Measurements from ENCODE around the gene MRM1. TPM values are rescaled to one million over a fixed set of nuclear protein-coding genes. Genes with fewer than 3 reads are reported as not detected.

The MRM1 gene
- polyA plus RNA-seq, 2 donors: 4.6 to 6.1 TPM

DNA sequence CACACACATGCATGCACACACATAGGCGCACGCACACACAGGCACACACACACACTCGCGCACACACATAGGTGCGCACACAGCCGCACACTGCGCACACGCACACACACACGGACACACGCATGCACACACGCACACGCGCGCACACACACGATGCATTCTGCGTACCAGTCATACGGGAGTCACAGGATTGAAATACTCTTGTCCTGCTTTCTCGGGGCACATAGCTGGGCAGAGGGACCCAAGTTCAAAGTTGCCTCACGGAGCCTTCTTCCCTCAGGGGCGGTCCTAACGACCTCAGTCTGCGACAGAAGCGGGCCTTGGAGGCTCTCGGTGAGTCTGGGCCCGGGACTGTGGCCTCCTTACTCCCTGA is 56.0 kb downstream of the MRM1 start:
- Histone ChIP-seq H3K27me3 (ENCODE audit: control insufficient read depth in 1 of 2, insufficient read depth in 2 of 2, low read length in 2 of 2) (peaks cover 4 to 9% of the 10 kb centered on the region in 2 donors), H3K4me3 (ENCODE audit: low read depth in 1 of 2, low read length in 2 of 2) (peak overlapping the region in 1 of 2 donors; percentile 4), H3K36me3 (ENCODE audit: control insufficient read depth in 2 of 2, insufficient read depth in 2 of 2, low read length in 1 of 2) (no peaks in the 10 kb centered on the region)

GRCh38 chr17:36657763-36658490 is 56.5 kb downstream of the MRM1 start:
- Histone ChIP-seq H3K9me3 (ENCODE audit: control insufficient read depth in 2 of 2, insufficient read depth in 1 of 2, low read depth in 1 of 2, low read length in 1 of 2) (no peaks in the 10 kb centered on the region), H3K4me1 (ENCODE audit: control insufficient read depth in 2 of 2, insufficient read depth in 2 of 2, low read length in 1 of 2) (peaks cover 0 to 3% of the 10 kb centered on the region in 2 donors), H3K36me3 (ENCODE audit: control insufficient read depth in 2 of 2, insufficient read depth in 2 of 2, low read length in 1 of 2) (no peaks in the 10 kb centered on the region), H3K27ac (ENCODE audit: low read depth in 2 of 2, low read length in 1 of 2) (no peak overlapping the region), H3K27me3 (ENCODE audit: control insufficient read depth in 1 of 2, insufficient read depth in 2 of 2, low read length in 2 of 2) (peaks cover 4 to 9% of the 10 kb centered on the region in 2 donors), H3K4me3 (ENCODE audit: low read depth in 1 of 2, low read length in 2 of 2) (peak overlapping the region in 1 of 2 donors; percentile 4)
- 10 to 11% methylated on average over 39 to 57 of the region's 57 CpGs for WGBS, 2 donors

More for the DNA sequence above, 56.0 kb downstream of the MRM1 start:
- H3K4me1 ChIP-seq (ENCODE audit: control insufficient read depth in 2 of 2, insufficient read depth in 2 of 2, low read length in 1 of 2): peaks cover 0 to 3% of the 10 kb centered on the region in 2 donors
- H3K9me3 ChIP-seq (ENCODE audit: control insufficient read depth in 2 of 2, insufficient read depth in 1 of 2, low read depth in 1 of 2, low read length in 1 of 2): no peaks in the 10 kb centered on the region
- H3K27ac ChIP-seq (ENCODE audit: low read depth in 2 of 2, low read length in 1 of 2): no peak overlapping the region
- WGBS, 2 donors: 48 to 66% methylated on average over 19 to 25 of the region's 25 CpGs

Other genes with a start within 250 kb of the MRM1 start
- not detected for gene TBC1D3H, start 213.1 kb upstream of the MRM1 start, polyA plus RNA-seq
- gene ZNHIT3, start 114.9 kb upstream of the MRM1 start, polyA plus RNA-seq: 10 to 100 TPM; 14.7 to 37.0 TPM
- gene MYO19, start 66.7 kb upstream of the MRM1 start, polyA plus RNA-seq: 10 to 100 TPM; 46.9 to 64.6 TPM
- 1 to 10 TPM; 4.5 to 8.1 TPM for gene PIGW, start 66.6 kb upstream of the MRM1 start, polyA plus RNA-seq
- gene GGNBP2, start 56.7 kb upstream of the MRM1 start, polyA plus RNA-seq: 10 to 100 TPM; 32.9 to 42.2 TPM
- gene DHRS11, start 9.7 kb upstream of the MRM1 start, polyA plus RNA-seq: 10 to 100 TPM; 10.7 to 15.0 TPM